NCI-H526 (cell line): ENCODE data around the gene ADK.

Source experiments
- DNase-seq, 2 experiments: peaks; one replicate each; lab custom pipeline; 2025; lab: John Stamatoyannopoulos, UW

ADK gene

GRCh38 chr10:74361678-74362077 is 210.7 kb downstream of the ADK start:
- DNase-seq, result no peak

GRCh38 chr10:74363727-74364126 is 212.7 kb downstream of the ADK start:
- DNase-seq, result no peak

- no peak for DNase-seq
Measured at GRCh38 chr10:74365109-74365508, 214.1 kb downstream of the ADK start.

DNA sequence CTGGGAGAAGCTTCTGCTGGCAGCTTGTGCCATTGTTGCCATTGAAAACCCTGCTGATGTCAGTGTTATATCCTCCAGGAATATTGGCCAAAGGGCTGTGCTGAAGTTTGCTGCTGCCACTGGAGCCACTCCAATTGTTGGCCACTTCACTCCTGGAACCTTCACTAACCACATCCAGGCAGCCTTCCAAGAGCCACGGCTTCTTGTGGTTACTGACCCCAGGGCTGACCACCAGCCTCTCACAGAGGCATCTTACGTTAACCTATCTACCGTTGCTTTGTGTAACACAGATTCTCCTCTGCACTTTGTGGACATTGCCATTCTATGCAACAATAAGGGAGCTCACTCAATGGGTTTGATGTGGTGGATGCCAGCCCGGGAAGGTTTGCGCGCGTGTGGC is 220.7 kb downstream of the ADK start:
- DNase-seq, result no peak

DNA sequence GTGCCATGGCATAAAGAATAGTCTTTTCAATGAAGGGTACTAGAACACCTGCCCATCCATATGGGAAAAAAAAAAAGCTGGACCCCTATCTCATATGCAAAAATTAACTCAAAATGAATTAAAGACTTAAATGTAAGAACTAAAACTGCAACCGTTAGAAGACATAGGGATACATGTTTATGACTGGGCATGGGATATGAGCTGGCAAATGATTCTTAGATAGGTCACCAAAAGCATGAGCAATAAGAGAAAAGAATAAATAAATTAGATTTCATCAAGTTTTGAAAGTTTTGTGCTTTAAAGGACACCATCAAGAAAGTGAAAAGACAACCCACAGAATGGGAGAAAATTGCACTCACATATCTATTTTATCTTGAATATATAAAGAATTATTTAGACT is 222.0 kb downstream of the ADK start:
- no peak for DNase-seq

DNA sequence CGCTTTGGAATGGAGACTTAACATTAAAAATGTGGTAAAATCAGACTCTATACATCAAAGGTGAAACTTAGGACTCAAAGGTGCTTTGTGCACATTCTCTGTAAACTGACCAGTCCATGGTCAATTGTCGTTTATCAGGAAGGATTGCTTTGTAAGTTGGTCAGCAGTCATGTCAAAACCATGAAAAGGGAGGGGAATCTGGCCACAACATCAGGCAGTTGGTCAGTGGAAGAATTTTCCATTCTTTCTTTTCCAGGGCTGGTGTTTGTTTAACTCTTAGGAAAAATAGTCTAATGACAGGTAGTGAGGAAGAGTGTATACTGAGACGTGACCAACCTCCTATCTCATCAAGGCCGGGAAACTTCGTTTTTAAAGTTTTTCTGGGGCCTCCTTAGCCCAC is 226.5 kb downstream of the ADK start:
- DNase-seq, result no peak

GRCh38 chr10:74379474-74379873 is 228.5 kb downstream of the ADK start:
- DNase-seq, result peak in 1 of 2 experiments; percentile 12

GRCh38 chr10:74380795-74381194 is 229.8 kb downstream of the ADK start:
- no peak for DNase-seq

- no peak for DNase-seq
Measured at GRCh38 chr10:74381291-74381853, 230.4 kb downstream of the ADK start.

DNA sequence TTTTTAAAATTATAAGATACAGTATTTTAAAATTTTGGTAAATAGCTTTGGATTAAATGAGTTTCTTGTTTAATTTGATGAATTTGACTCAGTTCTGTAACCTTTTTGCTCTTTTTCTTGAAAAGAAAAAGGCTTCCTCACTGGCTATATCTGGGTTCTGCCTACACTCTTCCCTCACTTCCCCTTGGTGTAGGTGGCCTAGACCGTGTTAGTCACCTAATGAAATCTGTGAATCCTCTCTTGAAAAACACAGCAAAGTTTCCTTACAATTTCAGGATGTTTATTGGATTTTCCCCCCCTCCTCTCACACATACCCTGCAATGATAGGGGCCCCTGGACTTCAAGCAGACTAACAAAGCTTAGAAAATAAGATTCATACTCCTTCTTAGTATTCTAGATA is 231.6 kb downstream of the ADK start:
- DNase-seq, result no peak

GRCh38 chr10:74383642-74384041 is 232.6 kb downstream of the ADK start:
- no peak for DNase-seq

DNA sequence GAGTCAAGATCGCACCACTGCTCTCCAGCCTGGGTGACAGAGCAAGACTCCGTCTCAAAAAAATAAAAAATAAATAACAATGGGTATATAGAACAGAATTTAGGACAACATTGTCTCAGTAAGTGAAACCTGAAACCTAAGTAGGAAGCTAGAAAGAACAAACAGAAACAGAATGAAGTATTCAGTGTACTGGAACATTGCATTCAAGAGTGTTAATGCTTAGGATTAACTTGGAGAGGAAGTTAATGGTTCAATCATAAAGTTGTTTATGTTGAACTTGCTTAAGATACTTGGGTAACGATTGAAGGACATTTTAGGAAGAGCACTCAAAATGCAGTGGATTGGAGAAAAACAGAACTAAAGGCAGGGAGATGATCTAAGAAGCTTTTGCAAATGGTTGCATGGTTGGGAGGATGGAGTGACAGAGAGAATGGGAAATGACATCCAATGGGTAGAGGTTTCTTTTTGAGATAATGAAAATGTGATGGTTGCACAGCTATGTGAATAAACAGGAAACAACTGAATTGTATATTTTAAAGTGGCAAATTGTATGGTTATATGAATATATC is 233.7 kb downstream of the ADK start:
- no peak for DNase-seq

DNA sequence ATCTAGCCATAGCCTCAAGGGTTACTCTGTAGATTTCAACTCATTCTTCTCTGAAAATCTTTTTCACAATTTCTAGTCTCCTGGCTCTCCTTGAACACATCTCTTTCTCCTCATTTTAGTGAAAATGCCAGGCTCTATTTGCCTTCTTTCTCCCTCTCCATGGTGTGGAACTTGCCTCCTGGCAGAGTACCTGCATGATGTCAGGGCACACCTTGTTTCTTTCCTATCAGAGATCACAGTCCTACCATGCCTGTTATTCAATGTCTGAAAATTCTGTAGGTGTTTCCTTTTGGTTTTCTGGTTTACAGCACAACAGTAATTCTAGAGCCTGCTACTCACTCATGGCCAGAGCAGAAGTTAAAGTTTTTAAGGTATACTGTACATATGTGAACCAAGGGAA is 237.8 kb downstream of the ADK start:
- DNase-seq, result no peak

DNA sequence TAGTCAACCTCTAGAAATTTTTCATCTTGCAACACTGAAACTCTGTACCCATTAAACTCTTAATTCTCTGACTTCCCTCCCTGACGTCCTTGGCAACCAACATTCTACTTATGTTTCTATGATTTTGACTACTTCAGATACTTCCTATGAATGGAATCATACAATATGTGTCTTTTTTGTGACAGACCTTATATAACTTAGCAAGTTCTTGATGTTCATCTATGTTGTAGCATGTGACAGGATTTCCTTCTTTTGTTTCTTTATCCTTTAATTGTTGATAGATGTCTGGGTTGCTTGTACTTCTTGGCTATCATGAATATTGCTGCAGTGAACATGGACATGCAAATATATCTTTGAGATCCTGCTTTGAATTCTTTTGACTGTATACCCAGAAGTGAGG is 240.8 kb downstream of the ADK start:
- no peak for DNase-seq

- DNase-seq, result no peak
Measured at GRCh38 chr10:74394416-74394969, 243.5 kb downstream of the ADK start.

DNA sequence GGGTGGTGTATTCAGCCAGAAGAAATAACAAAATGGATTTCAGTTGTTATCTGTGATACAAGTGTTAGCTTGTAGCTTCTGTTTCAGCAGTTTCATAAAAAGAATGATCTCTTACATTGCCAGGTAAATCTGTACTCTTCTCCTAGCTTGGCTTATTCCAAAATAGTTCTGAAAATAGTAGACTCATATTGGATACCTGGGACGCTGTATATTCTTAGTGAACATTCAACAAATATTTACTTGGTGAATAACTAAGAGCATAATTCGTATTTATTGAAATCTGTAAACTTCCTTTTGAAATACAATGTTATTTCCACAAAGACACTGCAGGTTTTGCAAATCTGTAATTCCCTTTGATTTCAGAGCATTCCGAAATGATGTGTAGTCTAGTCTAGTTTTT is 249.2 kb downstream of the ADK start:
- no peak for DNase-seq

GRCh38 chr10:74406006-74406405 is 255.0 kb downstream of the ADK start:
- DNase-seq, result no peak

GRCh38 chr10:74415146-74415839 is 264.3 kb downstream of the ADK start:
- DNase-seq, result no peak

DNA sequence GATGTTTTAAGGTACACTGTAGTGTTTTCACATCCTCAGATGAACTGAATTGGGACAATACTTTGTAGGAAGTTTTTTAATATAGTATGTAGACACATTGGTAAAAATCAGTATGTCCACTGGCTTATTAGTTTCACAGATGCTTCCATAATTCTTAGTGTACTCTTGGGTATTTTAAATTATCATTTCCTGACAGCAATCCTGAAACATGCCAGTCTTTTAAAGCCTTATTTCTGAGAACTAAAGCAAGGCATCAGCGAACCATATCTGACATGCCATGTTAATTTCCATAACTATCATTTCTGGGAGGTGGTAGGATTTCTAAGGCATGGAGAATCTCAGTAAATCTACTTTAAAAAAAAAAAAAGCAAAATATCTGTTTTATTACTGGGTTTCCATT is 266.4 kb downstream of the ADK start:
- DNase-seq, result no peak

DNA sequence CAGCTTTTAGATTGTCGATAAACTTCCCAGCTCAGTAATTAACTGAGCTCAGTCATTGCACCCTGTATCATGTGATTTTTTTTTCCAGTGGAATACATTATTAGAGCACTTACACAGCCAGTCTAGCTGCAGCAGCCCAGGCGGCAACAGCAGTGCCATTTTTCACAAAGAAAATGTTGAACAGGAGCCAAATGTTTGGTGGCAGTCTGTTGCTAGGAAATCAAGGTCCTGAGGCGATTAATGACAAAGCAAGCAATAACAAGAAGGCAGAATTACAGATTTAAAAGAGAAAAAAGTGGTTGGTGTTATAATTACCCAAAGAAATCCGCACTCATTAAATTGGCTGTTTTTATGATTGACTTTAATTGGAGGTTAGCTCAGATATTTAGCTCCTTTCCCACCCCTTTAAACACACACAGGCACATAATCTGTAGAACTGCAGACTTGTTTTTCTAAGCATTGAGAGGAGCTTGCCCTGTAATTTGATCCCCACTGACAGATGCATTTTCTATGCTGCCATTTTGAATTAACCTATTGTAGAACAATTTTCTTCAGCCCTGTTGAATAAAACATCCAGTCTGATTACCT is 267.4 kb downstream of the ADK start:
- peak in 1 of 2 experiments; percentile 5 for DNase-seq

DNA sequence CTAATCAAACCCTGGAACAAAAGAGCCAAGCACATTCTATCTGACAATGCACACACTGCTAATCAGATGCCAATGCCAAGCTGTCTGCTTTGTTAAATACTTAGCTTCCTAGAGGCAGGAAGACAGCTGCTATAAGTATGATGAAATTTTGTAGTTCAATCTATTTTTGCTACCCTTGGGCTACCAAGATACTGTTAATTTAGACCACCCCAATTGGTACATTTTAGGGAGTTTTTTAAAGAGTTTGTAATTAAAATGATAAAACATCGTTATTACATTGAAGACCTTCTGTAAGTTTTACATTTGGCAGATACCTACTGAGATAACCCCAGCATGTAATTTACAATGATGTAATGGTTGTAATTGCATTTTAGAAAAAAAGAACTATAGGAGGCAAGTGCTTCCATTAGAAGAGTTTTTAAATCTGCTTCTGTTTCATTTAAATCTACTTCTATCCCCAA is 268.5 kb downstream of the ADK start:
- no peak for DNase-seq

DNA sequence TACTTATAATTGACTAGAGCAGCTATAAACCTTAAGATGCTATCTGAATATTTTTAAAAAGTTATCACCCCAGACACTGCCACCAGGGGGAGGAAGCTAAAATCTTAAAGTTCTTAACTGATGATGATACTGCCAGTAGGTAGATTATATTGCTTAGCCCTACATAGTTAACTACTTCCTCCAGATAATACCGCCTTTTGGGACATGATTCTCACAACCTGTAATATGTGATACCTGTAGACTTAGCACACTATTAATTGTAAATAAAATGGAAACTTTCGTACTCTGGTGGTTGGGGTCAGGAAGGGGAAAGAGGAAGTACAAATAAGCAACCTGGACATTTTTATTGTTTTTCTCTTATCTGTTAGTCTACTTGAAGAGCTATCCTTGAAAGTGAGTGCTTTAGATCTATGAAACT is 268.9 kb downstream of the ADK start:
- no peak for DNase-seq

DNA sequence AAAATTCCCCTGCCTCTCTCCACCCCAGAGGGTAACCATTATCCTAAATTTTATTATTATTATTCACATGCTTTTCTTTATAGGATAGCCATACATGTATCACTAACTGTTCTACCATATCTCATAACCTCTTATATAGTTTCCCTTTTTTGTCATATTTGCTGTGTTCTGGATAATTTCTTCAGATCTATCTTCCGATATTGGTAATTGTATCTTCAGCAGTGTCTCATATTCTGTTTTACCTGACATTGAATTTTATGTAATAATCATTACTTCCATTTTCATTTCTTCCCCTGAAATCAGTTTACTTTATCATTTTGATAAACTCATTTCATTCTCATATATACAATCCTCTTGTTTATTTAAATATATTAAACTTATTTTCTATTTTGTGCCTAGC is 273.5 kb downstream of the ADK start:
- no peak for DNase-seq
